GM12878 (cell line): Measurements from ENCODE around the gene CEACAM21. TPM values are rescaled to one million over a fixed set of nuclear protein-coding genes. Genes with fewer than 3 reads are reported as not detected.

Source experiments
- ATAC-seq: fragments of 200-7000 bp; cut with Tn5 transposase; 3 replicates; pipeline ENCODE4 v1.9.1; 2020; ENCODE audit warnings: mild to moderate bottlenecking, moderate library complexity
- BruUV-seq: library from RNA; stranded (reverse); fragments of 400-500 nt; replicated peaks from 2 replicates; lab custom pipeline; 2021; lab: Mats Ljungman, UMichigan
- CTCF ChIA-PET: fragments of 300-600 bp; sonication (Branson Sonifier 250); formaldehyde crosslinking; extraction: SDS; loops from one replicate; lab custom pipeline; 2021; ENCODE audit warnings: inconsistent platforms; lab: Yijun Ruan, JAX
- POLR2A ChIA-PET: fragments of 350-600 bp; formaldehyde crosslinking; extraction: SDS; loops from one replicate; lab custom pipeline; 2021; ENCODE audit warnings: inconsistent platforms; lab: Charles Lee
- RAD21 ChIA-PET: fragments of 300-600 bp; sonication (Branson Sonifier 250); formaldehyde crosslinking; loops from one replicate; lab custom pipeline; 2023; ENCODE audit warnings: antibody characterized with exemption; ENCODE audit not compliant: unreplicated experiment; lab: Charles Lee
- SMC1A ChIA-PET: fragments of 300-600 bp; sonication (Branson Sonifier 250); formaldehyde crosslinking; loops from one replicate; lab custom pipeline; 2023; ENCODE audit not compliant: unreplicated experiment, uncharacterized antibody; lab: Charles Lee
- DNase-seq: peaks from one replicate; pipeline ENCODE4 v3.0.0-alpha.2; 2011; ENCODE audit warnings: low read depth, low spot score
- FAIRE-seq: peaks from 3 replicates; lab custom pipeline; 2011; peaks lifted over from hg19 to GRCh38; lab: Jason Lieb, UNC
- H2AFZ ChIP-seq: 2 replicates; pipeline ENCODE4 v1.6.0; 2011; ENCODE audit warnings: low read depth, low read length, control low read depth; ENCODE audit not compliant: control insufficient read depth
- H3K27ac ChIP-seq: 2 replicates; pipeline ENCODE4 v1.5.1; 2011; ENCODE audit warnings: control low read depth; ENCODE audit not compliant: control insufficient read depth, insufficient read depth
- H3K27me3 ChIP-seq, 2 experiments: replicated peaks in 1 of 2; 2 replicates each; pipeline versions ENCODE4 v1.6.0 to v1.6.1; 2011; ENCODE audit warnings: low read length in 1 of 2; ENCODE audit not compliant: control insufficient read depth in 2 of 2, insufficient read depth in 2 of 2
- H3K36me3 ChIP-seq, 2 experiments: 2 replicates each; pipeline ENCODE4 v1.5.1; 2011; ENCODE audit warnings: low read length in 1 of 2; ENCODE audit not compliant: control insufficient read depth in 2 of 2, insufficient read depth in 2 of 2
- H3K4me1 ChIP-seq: 2 replicates; pipeline ENCODE4 v1.6.1; 2011; ENCODE audit warnings: mild to moderate bottlenecking, low read length, moderate library complexity, mixed read lengths; ENCODE audit not compliant: control insufficient read depth, insufficient read depth
- H3K4me2 ChIP-seq: 2 replicates; pipeline ENCODE4 v1.6.0; 2011; ENCODE audit warnings: control low read depth; ENCODE audit not compliant: control insufficient read depth, insufficient read depth
- H3K4me3 ChIP-seq: fragments of 200-600 bp; sonication (generic); 2 replicates; pipeline ENCODE4 v1.5.1; 2016
- H3K79me2 ChIP-seq: 2 replicates; pipeline ENCODE4 v1.6.0; 2011; ENCODE audit warnings: low read length; ENCODE audit not compliant: control insufficient read depth, insufficient read depth
- H3K9ac ChIP-seq: 2 replicates; pipeline ENCODE4 v1.8.0; 2011; ENCODE audit warnings: low read length, control low read depth, mixed read lengths; ENCODE audit not compliant: control insufficient read depth, insufficient read depth
- H3K9me3 ChIP-seq: replicated peaks from 3 replicates; pipeline ENCODE4 v1.5.1; 2011; ENCODE audit warnings: mild to moderate bottlenecking, low read length; ENCODE audit not compliant: control insufficient read depth, insufficient read depth
- H4K20me1 ChIP-seq: 2 replicates; pipeline ENCODE4 v1.6.0; 2011; ENCODE audit not compliant: control insufficient read depth, insufficient read depth
- CBX5 ChIP-seq: sonication (generic); IDR thresholded peaks from 2 replicates; pipeline ENCODE4 v1.6.1; 2016; ENCODE audit warnings: low read depth, moderate library complexity, mild to moderate bottlenecking, inconsistent platforms
- RELA ChIP-seq: fragments of 450-650 bp; IDR thresholded peaks from 2 replicates; pipeline ENCODE4 v1.8.0; 2014; ENCODE audit warnings: borderline replicate concordance; ENCODE audit not compliant: partially characterized antibody
- RFX5 ChIP-seq: IDR thresholded peaks from 2 replicates; pipeline ENCODE4 v1.6.1; 2011; ENCODE audit warnings: low read depth, low read length, improper control_type of control experiment
- WGBS: methylation state at CpG from one replicate; pipeline ENCODE4 v1.1.6; 2016; ENCODE audit warnings: low lambda C conversion rate; ENCODE audit not compliant: insufficient replicate concordance, insufficient coverage; ENCODE audit errors: missing lambda C conversion rate; 5-methylcytosine and 5-hydroxymethylcytosine counted together
- in situ Hi-C: fragments of 300-500 bp; cut with MboI; formaldehyde crosslinking; loops from 9 replicates; pipeline ENCODE4 v1.14.3; 2018; ENCODE audit warnings: mixed read lengths
- intact Hi-C: fragments of 100-400 bp; cut with micrococcal nuclease; formaldehyde crosslinking; loops from one replicate; pipeline ENCODE4 v1.14.2; 2022; ENCODE audit not compliant: unreplicated experiment
- polyA plus RNA-seq, 11 experiments: library from polyadenylated mRNA; depleted of rRNA in 4 of 11; unstranded in 6 of 11; stranded (reverse) in 5 of 11; fragments of >200 nt; fragmentation: Nextera tagmentation in 4 of 11; fragmentation: Illumina TruSeq in 1 of 11; extraction: Ambion mirVana in 4 of 11; extraction: Trizol in 1 of 11; gene quantifications; 1 replicate in 1 of 11; 2 replicates in 10 of 11; pipeline versions ENCODE4 v1.2.1 to v1.2.3, GENCODE V29; 2011 to 2016; ENCODE audit warnings: inconsistent platforms in 2 of 11, missing spikeins in 2 of 11, low read depth in 1 of 11
- total RNA-seq, 4 experiments: library from RNA; depleted of rRNA in 3 of 4; stranded (reverse); fragments of >200 nt in 3 of 4; fragmentation: Illumina TruSeq in 1 of 4; extraction: Trizol in 1 of 4; gene quantifications; 2 replicates each; pipeline versions ENCODE4 v1.2.1 to v1.2.3, GENCODE V29; 2013 to 2021
- TF ChIP-seq, protein P1 (sequence below): IDR thresholded peaks from 2 replicates; pipeline ENCODE4 v1.6.1; 2012; ENCODE audit warnings: improper control_type of control experiment, low read depth, low read length; ENCODE audit not compliant: insufficient replicate concordance

CEACAM21 gene
- total and polyA plus RNA-seq, 10 of the 15 experiments (the other 5 are each of a cell fraction or from before 2014, with no cell fraction given): 0.87 to 13.6 (median 8.1) TPM

DNA sequence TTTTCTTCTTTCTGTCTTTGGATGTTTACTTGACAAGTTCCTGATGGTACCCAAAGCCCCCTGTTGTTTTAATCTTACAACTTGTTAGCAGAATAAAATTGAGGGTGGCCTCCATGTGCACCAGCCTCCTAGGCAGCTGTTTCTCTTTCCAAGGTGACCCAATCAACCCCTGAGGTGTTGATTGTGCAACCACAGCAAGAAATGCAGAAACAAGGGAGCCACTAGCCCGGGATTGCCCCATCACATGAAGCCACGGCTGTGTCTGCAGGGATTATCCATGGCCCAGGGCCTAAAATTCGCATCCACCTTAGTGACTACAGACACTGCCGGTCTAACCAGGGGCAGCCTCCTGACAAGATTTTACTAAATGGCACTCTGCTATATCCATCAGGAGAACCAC is 36.5 kb downstream of the CEACAM21 start:
- no TSS peak for BruUV-seq
- no peaks in the 10 kb centered on the region for H4K20me1 ChIP-seq
- RAD21 ChIA-PET: no interaction called here
- no peak overlapping the region for H3K4me2 ChIP-seq
- no peaks in the 10 kb centered on the region for H3K79me2 ChIP-seq
- no peak overlapping the region for H3K4me3 ChIP-seq
- H3K9ac ChIP-seq: no peak overlapping the region
- no peak overlapping the region for H3K27ac ChIP-seq
- TF ChIP-seq RELA (no peak), RFX5 (no peak), CBX5 (no peak)
- TF ChIP-seq, protein P1, sequence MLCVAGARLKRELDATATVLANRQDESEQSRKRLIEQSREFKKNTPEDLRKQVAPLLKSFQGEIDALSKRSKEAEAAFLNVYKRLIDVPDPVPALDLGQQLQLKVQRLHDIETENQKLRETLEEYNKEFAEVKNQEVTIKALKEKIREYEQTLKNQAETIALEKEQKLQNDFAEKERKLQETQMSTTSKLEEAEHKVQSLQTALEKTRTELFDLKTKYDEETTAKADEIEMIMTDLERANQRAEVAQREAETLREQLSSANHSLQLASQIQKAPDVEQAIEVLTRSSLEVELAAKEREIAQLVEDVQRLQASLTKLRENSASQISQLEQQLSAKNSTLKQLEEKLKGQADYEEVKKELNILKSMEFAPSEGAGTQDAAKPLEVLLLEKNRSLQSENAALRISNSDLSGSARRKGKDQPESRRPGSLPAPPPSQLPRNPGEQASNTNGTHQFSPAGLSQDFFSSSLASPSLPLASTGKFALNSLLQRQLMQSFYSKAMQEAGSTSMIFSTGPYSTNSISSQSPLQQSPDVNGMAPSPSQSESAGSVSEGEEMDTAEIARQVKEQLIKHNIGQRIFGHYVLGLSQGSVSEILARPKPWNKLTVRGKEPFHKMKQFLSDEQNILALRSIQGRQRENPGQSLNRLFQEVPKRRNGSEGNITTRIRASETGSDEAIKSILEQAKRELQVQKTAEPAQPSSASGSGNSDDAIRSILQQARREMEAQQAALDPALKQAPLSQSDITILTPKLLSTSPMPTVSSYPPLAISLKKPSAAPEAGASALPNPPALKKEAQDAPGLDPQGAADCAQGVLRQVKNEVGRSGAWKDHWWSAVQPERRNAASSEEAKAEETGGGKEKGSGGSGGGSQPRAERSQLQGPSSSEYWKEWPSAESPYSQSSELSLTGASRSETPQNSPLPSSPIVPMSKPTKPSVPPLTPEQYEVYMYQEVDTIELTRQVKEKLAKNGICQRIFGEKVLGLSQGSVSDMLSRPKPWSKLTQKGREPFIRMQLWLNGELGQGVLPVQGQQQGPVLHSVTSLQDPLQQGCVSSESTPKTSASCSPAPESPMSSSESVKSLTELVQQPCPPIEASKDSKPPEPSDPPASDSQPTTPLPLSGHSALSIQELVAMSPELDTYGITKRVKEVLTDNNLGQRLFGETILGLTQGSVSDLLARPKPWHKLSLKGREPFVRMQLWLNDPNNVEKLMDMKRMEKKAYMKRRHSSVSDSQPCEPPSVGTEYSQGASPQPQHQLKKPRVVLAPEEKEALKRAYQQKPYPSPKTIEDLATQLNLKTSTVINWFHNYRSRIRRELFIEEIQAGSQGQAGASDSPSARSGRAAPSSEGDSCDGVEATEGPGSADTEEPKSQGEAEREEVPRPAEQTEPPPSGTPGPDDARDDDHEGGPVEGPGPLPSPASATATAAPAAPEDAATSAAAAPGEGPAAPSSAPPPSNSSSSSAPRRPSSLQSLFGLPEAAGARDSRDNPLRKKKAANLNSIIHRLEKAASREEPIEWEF: no peak
- TF ChIP-seq, all 136 proteins: peak for 0
- no peaks in the 10 kb centered on the region; a peak in 1 of 4 replicates for H3K27me3 ChIP-seq
- ChIA-PET SMC1A (no interaction called here), POLR2A (no interaction called here), CTCF (no interaction called here)
- no peaks in the 10 kb centered on the region; the same call in 1 of the 2 replicates for H3K4me1 ChIP-seq
- no peaks in the 10 kb centered on the region for H3K36me3 ChIP-seq
- FAIRE-seq (no peak), ATAC-seq (no peak), DNase-seq (no peak)
- 13% methylated on average over 4 of the region's 4 CpGs for WGBS
- in situ Hi-C loops (no loop called here), intact Hi-C loops (no loop called here)
- no peak overlapping the region for H2AFZ ChIP-seq
- no peaks in the 10 kb centered on the region for H3K9me3 ChIP-seq
